Activated T-helper 17 cell treated with anti-CD3 and anti-CD28 coated beads, Interleukin-2, amount 50 U/mL, for 72 hours (primary cell): ENCODE measurements around the gene GPC5. TPM values are rescaled to one million over a fixed set of nuclear protein-coding genes. Genes with fewer than 3 reads are reported as not detected.

ENCODE experiments used
- ATAC-seq: fragments of 150-1000 bp; cut with Tn5 transposase; replicated peaks from 2 replicates; pipeline ENCODE4 v1.10.0; 2021; ENCODE audit warnings: mild to moderate bottlenecking, moderate library complexity
- H3K27ac Mint-ChIP-seq: one replicate; pipeline ENCODE4 v1.8.0; 2022; ENCODE audit warnings: mixed read lengths
- H3K27me3 Mint-ChIP-seq: one replicate; pipeline ENCODE4 v1.8.0; 2022; ENCODE audit warnings: mixed read lengths
- H3K36me3 Mint-ChIP-seq: one replicate; pipeline ENCODE4 v1.8.0; 2022; ENCODE audit warnings: low read depth, mild to moderate bottlenecking, mixed read lengths
- H3K4me1 Mint-ChIP-seq: one replicate; pipeline ENCODE4 v1.8.0; 2022; ENCODE audit warnings: mixed read lengths
- H3K4me3 Mint-ChIP-seq: one replicate; pipeline ENCODE4 v1.8.0; 2022; ENCODE audit warnings: mild to moderate bottlenecking, mixed read lengths
- H3K9me3 Mint-ChIP-seq: one replicate; pipeline ENCODE4 v1.8.0; 2022; ENCODE audit warnings: mixed read lengths
- total RNA-seq, 2 donors: library from RNA; stranded (reverse); gene quantifications; one replicate each; pipeline ENCODE4 v1.2.3, GENCODE V29; 2022

GPC5 gene
- total RNA-seq, 2 donors from 2014 or later = 0.09 to 0.29 TPM

GRCh38 chr13:91950803-91951202 is 552.4 kb downstream of the GPC5 start:
- H3K27ac Mint-ChIP-seq = no peak overlapping the region
- H3K27me3 Mint-ChIP-seq = no peaks in the 10 kb centered on the region
- no peaks in the 10 kb centered on the region for H3K9me3 Mint-ChIP-seq
- no peaks in the 10 kb centered on the region for H3K36me3 Mint-ChIP-seq
- no peak for ATAC-seq
- no peaks in the 10 kb centered on the region for H3K4me1 Mint-ChIP-seq
- H3K4me3 Mint-ChIP-seq = no peak overlapping the region

DNA sequence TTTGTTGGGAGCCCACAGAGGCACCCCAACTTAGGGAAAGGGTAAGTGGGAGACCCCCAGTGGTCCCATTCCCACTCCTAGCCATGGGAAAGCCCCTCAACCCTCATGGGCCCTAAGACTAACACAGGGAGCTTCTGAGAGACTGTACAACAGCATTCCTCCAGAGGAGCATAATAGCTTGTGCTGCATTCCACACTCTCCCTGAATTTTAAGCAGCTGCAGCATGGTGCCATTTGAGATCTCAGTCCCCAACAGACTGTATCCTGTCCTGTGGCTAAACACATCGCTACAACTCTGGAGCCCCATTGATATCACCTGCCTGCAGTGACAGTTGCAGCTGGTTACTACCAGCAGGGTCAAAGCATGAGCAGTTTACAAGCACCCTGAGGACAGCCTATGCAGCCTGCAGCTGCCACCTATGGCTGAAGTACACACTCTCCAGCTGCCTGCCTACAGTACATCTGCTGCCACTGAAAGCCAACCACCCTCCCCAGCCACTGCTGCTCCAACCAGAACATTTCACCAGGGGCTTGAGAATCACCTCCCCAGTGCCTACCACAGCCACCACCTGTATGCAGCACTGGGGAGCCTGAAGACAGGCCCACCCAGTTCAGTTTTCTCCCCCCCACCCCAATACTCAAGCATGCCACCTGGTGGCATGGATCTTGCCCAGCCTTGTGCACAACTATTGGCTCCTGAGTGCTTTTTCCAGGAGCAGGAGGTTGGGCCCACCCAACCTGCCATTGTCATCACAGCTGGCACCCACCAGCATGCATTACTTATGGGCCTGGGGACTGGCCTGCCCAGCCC is 557.3 kb downstream of the GPC5 start:
- H3K4me3 Mint-ChIP-seq = no peak overlapping the region
- no peaks in the 10 kb centered on the region for H3K36me3 Mint-ChIP-seq
- no peaks in the 10 kb centered on the region for H3K9me3 Mint-ChIP-seq
- no peak for ATAC-seq
- no peak overlapping the region for H3K27ac Mint-ChIP-seq
- H3K4me1 Mint-ChIP-seq = no peaks in the 10 kb centered on the region
- no peaks in the 10 kb centered on the region for H3K27me3 Mint-ChIP-seq

DNA sequence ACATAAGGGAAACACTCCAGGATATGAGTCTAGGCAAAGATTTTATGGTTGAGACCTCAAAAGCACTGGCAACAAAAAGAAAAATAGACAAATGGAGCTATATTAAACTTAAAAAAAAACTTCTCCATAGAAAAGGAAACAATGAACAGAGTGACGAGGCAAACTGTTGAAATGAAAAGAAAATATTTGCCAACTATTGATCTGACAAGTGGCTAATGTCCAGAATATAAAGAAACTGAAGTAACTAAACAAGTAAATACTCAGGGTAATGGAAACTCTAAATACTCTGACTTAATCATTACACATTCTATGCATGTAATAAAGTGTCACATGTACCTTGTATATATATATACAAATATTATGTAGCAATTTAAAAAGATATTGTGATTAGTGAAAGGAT is 562.5 kb downstream of the GPC5 start:
- peaks cover 3% of the 10 kb centered on the region for H3K9me3 Mint-ChIP-seq
- H3K27me3 Mint-ChIP-seq = no peaks in the 10 kb centered on the region
- no peak overlapping the region for H3K27ac Mint-ChIP-seq
- ATAC-seq = no peak
- H3K36me3 Mint-ChIP-seq = no peaks in the 10 kb centered on the region
- H3K4me3 Mint-ChIP-seq = no peak overlapping the region
- H3K4me1 Mint-ChIP-seq = no peaks in the 10 kb centered on the region

DNA sequence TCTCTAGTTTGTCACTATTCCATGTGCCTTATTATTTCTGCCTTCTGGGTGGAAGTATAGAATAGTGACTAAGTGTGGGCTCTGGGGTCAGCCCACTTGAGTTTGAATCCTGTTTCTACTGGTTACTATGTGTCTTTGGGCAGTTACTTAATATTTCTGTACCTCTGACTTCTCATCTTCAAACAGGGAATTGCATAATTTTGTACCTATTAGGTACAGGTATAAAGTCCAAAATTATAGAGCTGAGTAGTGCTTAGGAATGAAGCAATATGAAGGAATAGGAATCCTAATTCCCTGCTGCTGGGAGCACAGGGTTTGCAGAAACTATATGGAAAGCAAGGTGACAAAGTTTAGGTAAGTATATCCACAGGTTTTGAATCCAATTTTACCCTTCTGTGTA is 564.5 kb downstream of the GPC5 start:
- H3K27ac Mint-ChIP-seq = no peak overlapping the region
- ATAC-seq = no peak
- H3K4me3 Mint-ChIP-seq = no peak overlapping the region
- H3K27me3 Mint-ChIP-seq = no peaks in the 10 kb centered on the region
- H3K36me3 Mint-ChIP-seq = no peaks in the 10 kb centered on the region
- H3K9me3 Mint-ChIP-seq = peaks cover 3% of the 10 kb centered on the region
- no peaks in the 10 kb centered on the region for H3K4me1 Mint-ChIP-seq

DNA sequence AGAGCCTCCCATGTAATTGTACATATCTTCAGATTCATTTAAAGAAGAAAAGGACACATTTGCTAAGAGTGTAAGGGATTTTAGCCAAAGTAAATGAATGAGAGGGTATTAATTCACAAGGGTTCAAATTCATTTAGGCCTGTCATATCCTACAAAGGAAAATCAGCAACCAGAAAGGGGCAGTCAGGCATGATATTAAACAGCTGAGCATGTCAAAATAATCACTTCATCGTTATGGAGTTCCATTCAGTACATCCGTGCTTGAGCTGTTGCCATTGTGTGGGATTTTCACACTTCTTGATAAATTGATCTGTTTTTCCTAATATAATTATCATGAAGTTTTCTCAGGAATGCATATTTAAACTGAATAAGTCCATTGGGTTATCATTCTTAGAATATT is 567.1 kb downstream of the GPC5 start:
- Mint-ChIP-seq H3K27me3 (no peaks in the 10 kb centered on the region), H3K4me1 (no peaks in the 10 kb centered on the region), H3K9me3 (peaks cover 3% of the 10 kb centered on the region), H3K36me3 (no peaks in the 10 kb centered on the region), H3K4me3 (no peak overlapping the region), H3K27ac (no peak overlapping the region)
- no peak for ATAC-seq

GRCh38 chr13:91978571-91978970 is 580.1 kb downstream of the GPC5 start:
- Mint-ChIP-seq H3K9me3 (peaks cover 12% of the 10 kb centered on the region), H3K27me3 (no peaks in the 10 kb centered on the region), H3K4me1 (no peaks in the 10 kb centered on the region), H3K27ac (no peak overlapping the region), H3K4me3 (no peak overlapping the region), H3K36me3 (no peaks in the 10 kb centered on the region)
- no peak for ATAC-seq

GRCh38 chr13:91986761-91987483 is 588.5 kb downstream of the GPC5 start:
- Mint-ChIP-seq H3K4me3 (no peak overlapping the region), H3K27ac (no peak overlapping the region), H3K9me3 (peaks cover 3% of the 10 kb centered on the region), H3K4me1 (no peaks in the 10 kb centered on the region), H3K27me3 (no peaks in the 10 kb centered on the region), H3K36me3 (no peaks in the 10 kb centered on the region)
- no peak for ATAC-seq

DNA sequence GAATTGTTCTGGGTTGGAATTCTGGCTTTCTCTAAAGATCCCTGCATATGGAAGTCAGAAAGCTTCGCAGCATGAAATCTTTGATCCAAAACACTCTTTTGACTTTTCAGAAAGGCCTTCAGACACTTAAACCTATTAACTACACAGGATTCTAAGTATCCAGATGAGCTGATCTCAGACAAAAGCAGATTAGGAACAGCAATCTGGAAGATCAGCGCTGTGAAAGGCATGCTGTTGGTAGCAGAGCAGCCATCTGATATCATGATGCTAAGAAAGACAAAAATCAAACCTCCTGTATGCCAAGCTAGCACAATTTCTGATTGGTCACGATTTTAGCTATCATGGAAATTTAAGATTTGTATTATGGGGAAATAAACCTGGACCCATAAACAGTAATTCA is 589.9 kb downstream of the GPC5 start:
- no peaks in the 10 kb centered on the region for H3K36me3 Mint-ChIP-seq
- no peak overlapping the region for H3K27ac Mint-ChIP-seq
- H3K4me3 Mint-ChIP-seq = no peak overlapping the region
- H3K9me3 Mint-ChIP-seq = peaks cover 3% of the 10 kb centered on the region
- no peak for ATAC-seq
- H3K27me3 Mint-ChIP-seq = no peaks in the 10 kb centered on the region
- H3K4me1 Mint-ChIP-seq = no peaks in the 10 kb centered on the region

GRCh38 chr13:92012787-92013186 is 614.4 kb downstream of the GPC5 start:
- no peak overlapping the region for H3K27ac Mint-ChIP-seq
- H3K9me3 Mint-ChIP-seq = peaks cover 14% of the 10 kb centered on the region
- H3K4me3 Mint-ChIP-seq = no peak overlapping the region
- H3K4me1 Mint-ChIP-seq = no peaks in the 10 kb centered on the region
- no peaks in the 10 kb centered on the region for H3K27me3 Mint-ChIP-seq
- no peak for ATAC-seq
- H3K36me3 Mint-ChIP-seq = no peaks in the 10 kb centered on the region

GRCh38 chr13:92017737-92018136 is 619.3 kb downstream of the GPC5 start:
- Mint-ChIP-seq H3K9me3 (peaks cover 6% of the 10 kb centered on the region), H3K27ac (no peak overlapping the region), H3K27me3 (no peaks in the 10 kb centered on the region), H3K4me1 (no peaks in the 10 kb centered on the region), H3K36me3 (no peaks in the 10 kb centered on the region), H3K4me3 (no peak overlapping the region)
- no peak for ATAC-seq

- Mint-ChIP-seq H3K4me1 (no peaks in the 10 kb centered on the region), H3K36me3 (no peaks in the 10 kb centered on the region), H3K27ac (no peak overlapping the region), H3K9me3 (peaks cover 14% of the 10 kb centered on the region), H3K27me3 (no peaks in the 10 kb centered on the region), H3K4me3 (no peak overlapping the region)
- no peak for ATAC-seq
These were observed 630.3 kb downstream of the GPC5 start for GRCh38 chr13:92028695-92029094.

- no peak for ATAC-seq
- H3K4me1 Mint-ChIP-seq = no peaks in the 10 kb centered on the region
These were observed 631.2 kb downstream of the GPC5 start for GRCh38 chr13:92029641-92030040.

GRCh38 chr13:92038905-92039304 is 640.5 kb downstream of the GPC5 start:
- no peak overlapping the region for H3K4me3 Mint-ChIP-seq
- H3K36me3 Mint-ChIP-seq = no peaks in the 10 kb centered on the region
- H3K4me1 Mint-ChIP-seq = no peaks in the 10 kb centered on the region
- peaks cover 6% of the 10 kb centered on the region for H3K9me3 Mint-ChIP-seq
- no peaks in the 10 kb centered on the region for H3K27me3 Mint-ChIP-seq
- no peak overlapping the region for H3K27ac Mint-ChIP-seq
- no peak for ATAC-seq

More at GRCh38 chr13:92029641-92030040, 631.2 kb downstream of the GPC5 start:
- Mint-ChIP-seq H3K27me3 (no peaks in the 10 kb centered on the region), H3K36me3 (no peaks in the 10 kb centered on the region), H3K9me3 (peaks cover 14% of the 10 kb centered on the region), H3K4me3 (no peak overlapping the region), H3K27ac (no peak overlapping the region)

GRCh38 chr13:92042522-92042921 is 644.1 kb downstream of the GPC5 start:
- Mint-ChIP-seq H3K4me1 (no peaks in the 10 kb centered on the region), H3K27me3 (no peaks in the 10 kb centered on the region), H3K9me3 (peaks cover 6% of the 10 kb centered on the region), H3K36me3 (no peaks in the 10 kb centered on the region), H3K4me3 (no peak overlapping the region), H3K27ac (no peak overlapping the region)
- ATAC-seq = no peak

DNA sequence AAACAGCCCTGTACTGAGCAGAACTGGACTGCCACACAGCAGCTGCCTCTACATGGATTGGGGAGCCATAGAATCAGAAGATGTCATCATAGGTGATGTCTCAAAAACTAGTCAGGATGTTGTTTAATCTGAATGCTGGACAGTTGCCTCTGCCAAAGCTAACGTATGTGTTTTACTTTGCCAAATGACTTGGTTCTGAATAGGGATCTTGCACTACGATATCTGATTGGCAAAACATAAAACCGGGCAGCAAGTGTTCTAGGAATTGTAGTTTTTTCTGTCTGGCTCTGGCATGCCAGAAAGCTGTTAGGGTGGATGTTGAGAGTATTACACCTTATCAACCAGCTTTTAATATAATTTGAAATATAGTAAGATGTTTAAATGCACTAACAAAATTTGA is 645.9 kb downstream of the GPC5 start:
- Mint-ChIP-seq H3K36me3 (no peaks in the 10 kb centered on the region), H3K4me3 (no peak overlapping the region), H3K9me3 (peaks cover 6% of the 10 kb centered on the region), H3K4me1 (no peaks in the 10 kb centered on the region), H3K27ac (no peak overlapping the region), H3K27me3 (no peaks in the 10 kb centered on the region)
- ATAC-seq = no peak
